HG03439 (cell line): ENCODE results near the gene RGS10.
"Not testable (repeated sequence)": the region's sequence is repeated elsewhere in the genome, so short reads cannot be mapped to it uniquely, and the experiment has no call there.

Experiments
- ATAC-seq: cut with Tn5 transposase; IDR thresholded peaks from one replicate; pipeline ENCODE4 v1.9.1; 2021; ENCODE audit warnings: mild to moderate bottlenecking, moderate library complexity; ENCODE audit not compliant: unreplicated experiment

The RGS10 gene

GRCh38 chr10:119539359-119539825 is 3.1 kb downstream of the RGS10 start:
- ATAC-seq = no peak

GRCh38 chr10:119538632-119539358 is 3.7 kb downstream of the RGS10 start:
- no peak for ATAC-seq

GRCh38 chr10:119537953-119538630 is 4.4 kb downstream of the RGS10 start:
- no peak for ATAC-seq

- ATAC-seq = no peak
Observed at GRCh38 chr10:119536508-119537025, 6.0 kb downstream of the RGS10 start.

- no peak for ATAC-seq
Observed at GRCh38 chr10:119535837-119536507, 6.5 kb downstream of the RGS10 start.

- no peak for ATAC-seq
Observed at GRCh38 chr10:119535305-119535704, 7.2 kb downstream of the RGS10 start.

GRCh38 chr10:119533473-119533872 is 9.0 kb downstream of the RGS10 start:
- ATAC-seq = no peak

- not testable (repeated sequence) for ATAC-seq
Observed at GRCh38 chr10:119532791-119533190, 9.7 kb downstream of the RGS10 start.

GRCh38 chr10:119532251-119532650 is 10.3 kb downstream of the RGS10 start:
- not testable (repeated sequence) for ATAC-seq

- ATAC-seq = no peak
Observed at GRCh38 chr10:119531067-119531466, 11.5 kb downstream of the RGS10 start.

GRCh38 chr10:119528663-119529237 is 13.8 kb downstream of the RGS10 start:
- not testable (repeated sequence) for ATAC-seq

GRCh38 chr10:119526621-119527592 is 15.6 kb downstream of the RGS10 start:
- ATAC-seq = no peak

GRCh38 chr10:119526149-119526548 is 16.4 kb downstream of the RGS10 start:
- ATAC-seq = no peak

GRCh38 chr10:119525116-119525515 is 17.4 kb downstream of the RGS10 start:
- ATAC-seq = no peak

GRCh38 chr10:119524720-119525070 is 17.8 kb downstream of the RGS10 start:
- no peak for ATAC-seq

GRCh38 chr10:119523895-119524719 is 18.4 kb downstream of the RGS10 start:
- ATAC-seq = no peak

- no peak for ATAC-seq
Observed at GRCh38 chr10:119522747-119523426, 19.6 kb downstream of the RGS10 start.

- ATAC-seq = no peak
Observed at GRCh38 chr10:119521443-119522204, 20.9 kb downstream of the RGS10 start.
